Fibroblast of pulmonary artery (primary cell): Measurements from ENCODE around the gene NAV3.

Experiments
- DNase-seq: peaks from one replicate; pipeline ENCODE4 v3.0.0-alpha.2; 2010; ENCODE audit warnings: low read depth
- H3K4me3 ChIP-seq: replicated peaks from 2 replicates; pipeline ENCODE4 v1.5.1; 2011; ENCODE audit warnings: low read depth, mild to moderate bottlenecking, control low read depth, low read length, moderate library complexity
- CTCF ChIP-seq: IDR thresholded peaks from 2 replicates; pipeline ENCODE4 v1.5.1; 2011; ENCODE audit warnings: mild to moderate bottlenecking, control low read depth, low read length, inconsistent platforms; ENCODE audit errors: missing control alignments

The NAV3 gene

GRCh38 chr12:77947330-77947729, 116.6 kb downstream of the NAV3 start:
- no peak overlapping the region for H3K4me3 ChIP-seq
- no peak for TF ChIP-seq CTCF
- DNase-seq: peak; percentile 77

- H3K4me3 ChIP-seq: no peak overlapping the region
- DNase-seq: no peak
- no peak for TF ChIP-seq CTCF
Observed at GRCh38 chr12:77947746-77948145, 117.1 kb downstream of the NAV3 start.

- no peak for DNase-seq
- no peak for TF ChIP-seq CTCF
- no peak overlapping the region for H3K4me3 ChIP-seq
Observed at GRCh38 chr12:77949943-77950342, 119.2 kb downstream of the NAV3 start.

- H3K4me3 ChIP-seq: no peak overlapping the region
- DNase-seq: no peak
- TF ChIP-seq CTCF: no peak
Observed at GRCh38 chr12:77953528-77954205, 123.0 kb downstream of the NAV3 start.

GRCh38 chr12:77954206-77954555, 123.5 kb downstream of the NAV3 start:
- no peak for DNase-seq
- no peak for TF ChIP-seq CTCF
- no peak overlapping the region for H3K4me3 ChIP-seq

DNA sequence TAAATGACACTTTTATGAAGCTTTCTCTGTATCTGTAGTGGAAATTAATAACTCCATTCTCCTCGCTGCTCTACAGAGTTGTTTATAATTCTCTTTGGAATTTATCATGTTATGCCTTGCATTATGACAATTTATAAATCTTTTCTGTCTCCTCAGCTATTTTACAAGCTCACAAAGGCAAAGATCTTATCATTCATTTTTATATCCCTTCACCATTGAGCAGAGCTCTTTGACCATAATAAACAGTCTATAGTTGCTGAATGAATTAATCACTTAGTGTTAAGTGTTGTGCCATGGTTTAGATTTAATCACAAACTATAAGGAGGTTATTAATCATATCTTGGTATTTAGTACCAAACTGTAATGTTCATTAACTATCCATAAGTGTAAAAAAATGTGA, 126.4 kb downstream of the NAV3 start:
- no peak for DNase-seq
- no peak for TF ChIP-seq CTCF
- H3K4me3 ChIP-seq: no peak overlapping the region

DNA sequence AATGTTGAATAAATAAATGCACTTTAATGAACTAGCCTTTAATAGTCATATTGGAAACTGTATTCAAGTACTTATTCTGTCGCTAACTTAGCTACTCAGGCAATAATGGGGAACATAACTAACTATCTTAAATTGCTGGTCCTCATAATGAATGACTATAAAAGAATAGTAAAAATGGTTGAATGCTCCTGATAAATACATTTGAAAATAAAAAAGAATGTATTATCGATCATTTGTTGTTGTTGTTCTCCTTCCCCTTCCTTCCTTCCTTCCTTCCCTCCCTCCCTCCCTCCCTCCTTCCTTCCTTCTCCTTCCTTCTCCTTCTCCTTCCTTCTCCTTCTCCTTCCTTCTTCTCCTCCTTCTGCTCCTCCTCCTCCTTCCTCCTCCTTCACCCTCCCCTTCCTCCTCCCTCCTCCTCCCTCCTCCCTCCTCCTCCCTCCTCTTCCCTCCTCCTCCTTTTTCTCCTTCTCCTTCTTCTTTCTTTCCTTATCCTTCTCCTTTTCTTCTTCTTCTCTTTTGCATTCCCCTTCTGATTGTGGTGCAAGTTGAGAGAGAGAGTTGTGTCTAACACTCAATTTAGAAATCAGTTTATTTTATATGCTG, 133.0 kb downstream of the NAV3 start:
- no peak for TF ChIP-seq CTCF
- no peak overlapping the region for H3K4me3 ChIP-seq
- DNase-seq: no peak
